Keratinocyte (primary cell): Measurements from ENCODE around the gene ADGRA1. TPM values are rescaled to one million over a fixed set of nuclear protein-coding genes. Genes with fewer than 3 reads are reported as not detected.

Experiments used
- DNase-seq: peaks from one replicate; pipeline ENCODE4 v3.0.0-alpha.2; 2011; ENCODE audit warnings: low read depth, missing footprints, low spot score
- FAIRE-seq: peaks from 2 replicates; lab custom pipeline; 2011; peaks lifted over from hg19 to GRCh38; lab: Jason Lieb, UNC
- H2AFZ ChIP-seq: 2 replicates; pipeline ENCODE4 v1.6.0; 2012; ENCODE audit warnings: low read length, control low read depth, inconsistent platforms; ENCODE audit not compliant: control insufficient read depth
- H3K27ac ChIP-seq: 2 replicates; pipeline ENCODE4 v1.5.1; 2011; ENCODE audit warnings: low read length; ENCODE audit not compliant: control insufficient read depth, insufficient read depth
- H3K27me3 ChIP-seq: 3 replicates; pipeline ENCODE4 v1.6.0; 2011; ENCODE audit warnings: low read length; ENCODE audit not compliant: control insufficient read depth, insufficient read depth; ENCODE audit errors: extremely low read depth
- H3K36me3 ChIP-seq, 2 experiments: 2 replicates in 1 of 2; 3 replicates in 1 of 2; pipeline ENCODE4 v1.5.1; 2011; ENCODE audit warnings: low read length in 2 of 2, mild to moderate bottlenecking in 1 of 2; ENCODE audit not compliant: control insufficient read depth in 2 of 2, insufficient read depth in 2 of 2; ENCODE audit errors: extremely low read depth in 1 of 2
- H3K4me1 ChIP-seq: 3 replicates; pipeline ENCODE4 v1.5.1; 2011; ENCODE audit warnings: low read length; ENCODE audit not compliant: control insufficient read depth, insufficient read depth; ENCODE audit errors: extremely low read depth
- H3K4me2 ChIP-seq: 3 replicates; pipeline ENCODE4 v1.6.0; 2011; ENCODE audit warnings: low read depth, low read length; ENCODE audit not compliant: control insufficient read depth, insufficient read depth; ENCODE audit errors: extremely low read depth
- H3K4me3 ChIP-seq, 3 experiments: fragments of 200-600 bp in 1 of 3; sonication (generic) in 1 of 3; 2 replicates in 2 of 3; 3 replicates in 1 of 3; pipeline ENCODE4 v1.5.1; 2011 to 2016; ENCODE audit warnings: low read length in 3 of 3, mild to moderate bottlenecking in 3 of 3, control low read depth in 2 of 3, inconsistent platforms in 1 of 3, low read depth in 1 of 3, mixed read lengths in 1 of 3, mixed run types in 1 of 3, moderate library complexity in 1 of 3; ENCODE audit not compliant: control insufficient read depth in 2 of 3, insufficient read depth in 2 of 3; ENCODE audit errors: extremely low read depth in 1 of 3
- H3K79me2 ChIP-seq: 2 replicates; pipeline ENCODE4 v1.6.0; 2012; ENCODE audit warnings: low read length; ENCODE audit not compliant: control insufficient read depth, insufficient read depth
- H3K9ac ChIP-seq: 3 replicates; pipeline ENCODE4 v1.6.0; 2011; ENCODE audit warnings: low read length; ENCODE audit not compliant: control insufficient read depth, insufficient read depth; ENCODE audit errors: extremely low read depth
- H3K9me1 ChIP-seq: 3 replicates; pipeline ENCODE4 v1.6.0; 2011; ENCODE audit warnings: low read length; ENCODE audit not compliant: control insufficient read depth, insufficient read depth; ENCODE audit errors: extremely low read depth
- H3K9me3 ChIP-seq: 2 replicates; pipeline ENCODE4 v1.5.1; 2012; ENCODE audit warnings: low read depth, low read length; ENCODE audit not compliant: control insufficient read depth
- H4K20me1 ChIP-seq: 3 replicates; pipeline ENCODE4 v1.6.0; 2011; ENCODE audit warnings: low read length; ENCODE audit not compliant: control insufficient read depth, insufficient read depth; ENCODE audit errors: extremely low read depth
- CTCF ChIP-seq, 3 experiments: IDR thresholded peaks in 1 of 3; conservative IDR thresholded peaks in 1 of 3; optimal IDR thresholded peaks in 1 of 3; 2 replicates in 2 of 3; 3 replicates in 1 of 3; pipeline versions ENCODE3 to v1.5.1; 2011; ENCODE audit warnings: low read length in 3 of 3, mild to moderate bottlenecking in 3 of 3, moderate library complexity in 2 of 3, control low read depth in 1 of 3, inconsistent platforms in 1 of 3; ENCODE audit not compliant: insufficient read depth in 2 of 3; ENCODE audit errors: extremely low read depth in 1 of 3
- EZH2 ChIP-seq: IDR thresholded peaks from one replicate; pipeline ENCODE4 v1.6.1; 2012; ENCODE audit warnings: inconsistent platforms, mild to moderate bottlenecking, low read length, moderate library complexity
- dilution Hi-C: fragments of 300-500 bp; cut with MboI; formaldehyde crosslinking; loops from one replicate; pipeline ENCODE4 v1.7.0; 2020; ENCODE audit warnings: low sequenced_read_pairs; ENCODE audit not compliant: extremely low pct_ligation_motif_present
- polyA plus RNA-seq, 5 experiments: library from polyadenylated mRNA; depleted of rRNA in 3 of 5; stranded (reverse) in 3 of 5; stranded (forward) in 1 of 5; unstranded in 1 of 5; fragments of >200 nt; gene quantifications; 1 replicate in 1 of 5; 2 replicates in 3 of 5; 3 replicates in 1 of 5; pipeline versions ENCODE4 v1.2.1 to v1.2.3, GENCODE V29; 2011 to 2012; ENCODE audit warnings: missing spikeins in 2 of 5, low read depth in 1 of 5, low replicate concordance in 1 of 5

Gene ADGRA1
- polyA plus RNA-seq, 1 donor (not counting 4 experiments of a cell fraction or from before 2014, with no cell fraction given) = not detected

GRCh38 chr10:133045556-133046389 lies 42.0 kb upstream of the ADGRA1 start:
- Histone ChIP-seq H3K9me3 (peaks cover 2% of the 10 kb centered on the region), H3K27me3 (peaks cover 15% of the 10 kb centered on the region)
- no peak for FAIRE-seq

GRCh38 chr10:133046390-133046765 lies 41.3 kb upstream of the ADGRA1 start:
- Histone ChIP-seq H3K27me3 (peaks cover 15% of the 10 kb centered on the region), H4K20me1 (no peaks in the 10 kb centered on the region), H3K4me2 (no peak overlapping the region), H2AFZ (no peak overlapping the region), H3K9me1 (no peaks in the 10 kb centered on the region), H3K4me3 (no peak overlapping the region), H3K9me3 (peaks cover 2% of the 10 kb centered on the region), H3K79me2 (no peaks in the 10 kb centered on the region), H3K9ac (no peak overlapping the region), H3K36me3 (no peaks in the 10 kb centered on the region), H3K27ac (no peak overlapping the region), H3K4me1 (no peaks in the 10 kb centered on the region)
- no peak for TF ChIP-seq CTCF (optimal IDR thresholded peaks at IDR 0.05 in 1 of 3, IDR thresholded peaks at IDR 0.05 in 1 of 3, conservative IDR thresholded peaks at IDR 0.05 in 1 of 3; ENCODE audit: extremely low read depth in 1 of 3, insufficient read depth in 2 of 3, low read length in 3 of 3)
- TF ChIP-seq EZH2 = no peak
- no peak for FAIRE-seq
- DNase-seq = no peak
- dilution Hi-C loops = loop anchor here (10.0 kb wide), 1 partner anchor 52 kb away; no protein-coding TSS in a partner anchor

More at GRCh38 chr10:133045556-133046389, 42.0 kb upstream of the ADGRA1 start:
- Histone ChIP-seq H2AFZ (no peak overlapping the region), H3K4me1 (no peaks in the 10 kb centered on the region), H3K9me1 (no peaks in the 10 kb centered on the region), H3K4me3 (no peak overlapping the region), H3K9ac (no peak overlapping the region), H3K79me2 (no peaks in the 10 kb centered on the region), H3K27ac (no peak overlapping the region), H3K4me2 (no peak overlapping the region), H4K20me1 (no peaks in the 10 kb centered on the region), H3K36me3 (no peaks in the 10 kb centered on the region)
- TF ChIP-seq CTCF (optimal IDR thresholded peaks at IDR 0.05 in 1 of 3, IDR thresholded peaks at IDR 0.05 in 1 of 3, conservative IDR thresholded peaks at IDR 0.05 in 1 of 3; ENCODE audit: extremely low read depth in 1 of 3, insufficient read depth in 2 of 3, low read length in 3 of 3) (no peak), EZH2 (no peak)
- no peak for DNase-seq
- dilution Hi-C loops = loop anchor here (10.0 kb wide), 1 partner anchor 51 kb away; no protein-coding TSS in a partner anchor
